ENCODE results near the gene CRYL1. TPM values are rescaled to one million over a fixed set of nuclear protein-coding genes. Genes with fewer than 3 reads are reported as not detected.

CRYL1 gene
- total and polyA plus RNA-seq, 12 donors = 10.6 to 68.0 (median 48.1) TPM

DNA sequence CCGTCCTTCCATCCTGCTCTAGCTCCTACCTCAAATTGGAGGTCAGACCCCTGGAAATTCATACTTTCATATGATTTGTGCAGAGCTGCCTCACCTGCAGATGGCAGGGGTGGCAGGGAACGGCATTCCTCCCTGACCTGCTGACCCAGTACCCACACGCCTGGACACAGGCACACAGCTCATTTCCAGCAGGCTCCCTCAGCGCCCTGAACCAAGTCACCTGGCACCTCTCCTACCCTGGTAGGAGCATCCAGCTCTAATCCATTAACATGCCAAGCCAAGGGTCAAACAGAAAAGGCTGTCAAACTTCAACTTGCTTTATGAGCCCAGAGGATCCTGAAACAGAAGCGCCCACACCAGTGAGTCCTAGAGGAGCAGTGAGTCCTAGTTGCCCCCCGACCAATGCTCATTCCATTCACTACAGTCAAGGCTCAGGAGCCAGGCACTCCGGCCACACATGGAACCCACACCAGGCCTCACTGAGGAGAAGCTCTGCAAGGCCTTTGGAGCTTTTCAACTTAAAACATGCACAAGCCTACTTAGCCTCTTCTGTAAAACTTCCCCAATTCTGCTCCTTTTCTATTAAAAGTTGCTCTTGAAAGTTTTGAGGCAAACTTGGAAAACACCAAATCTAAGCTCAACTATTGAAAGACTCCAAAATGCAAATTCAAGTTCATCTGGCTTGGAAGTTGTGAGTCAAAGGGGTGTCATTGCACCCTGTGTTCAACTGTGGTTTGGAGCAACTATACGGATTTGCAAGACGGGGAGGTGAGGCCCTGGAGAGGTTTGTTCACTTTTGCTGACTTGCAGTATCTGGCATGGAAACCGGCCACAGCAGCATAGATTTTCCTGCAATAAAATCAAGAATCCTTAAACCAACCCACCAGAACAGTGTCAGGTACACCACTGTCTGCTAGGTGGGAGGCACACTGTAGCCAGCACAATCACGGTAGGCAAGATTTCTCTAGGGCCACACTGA, 96.7 kb downstream of the CRYL1 start:
- Histone ChIP-seq H3K36me3 (replicated peaks in 1 of 2) (no peaks in the 10 kb centered on the region), H3K27ac (no peak overlapping the region), H3K9me3 (replicated peaks in 1 of 3) (no peaks in the 10 kb centered on the region), H3K4me3 (no peak overlapping the region), H3K27me3 (no peaks in the 10 kb centered on the region), H3K4me1 (replicated peaks in 1 of 2) (no peaks in the 10 kb centered on the region)
- WGBS, 4 donors = 88 to 97% (median 92%) methylated on average over 9 to 11 of the region's 11 CpGs
- DNase-seq = no peak
- TF ChIP-seq POLR2A (IDR thresholded peaks at IDR 0.05) = no peak
- TF ChIP-seq, protein P1, sequence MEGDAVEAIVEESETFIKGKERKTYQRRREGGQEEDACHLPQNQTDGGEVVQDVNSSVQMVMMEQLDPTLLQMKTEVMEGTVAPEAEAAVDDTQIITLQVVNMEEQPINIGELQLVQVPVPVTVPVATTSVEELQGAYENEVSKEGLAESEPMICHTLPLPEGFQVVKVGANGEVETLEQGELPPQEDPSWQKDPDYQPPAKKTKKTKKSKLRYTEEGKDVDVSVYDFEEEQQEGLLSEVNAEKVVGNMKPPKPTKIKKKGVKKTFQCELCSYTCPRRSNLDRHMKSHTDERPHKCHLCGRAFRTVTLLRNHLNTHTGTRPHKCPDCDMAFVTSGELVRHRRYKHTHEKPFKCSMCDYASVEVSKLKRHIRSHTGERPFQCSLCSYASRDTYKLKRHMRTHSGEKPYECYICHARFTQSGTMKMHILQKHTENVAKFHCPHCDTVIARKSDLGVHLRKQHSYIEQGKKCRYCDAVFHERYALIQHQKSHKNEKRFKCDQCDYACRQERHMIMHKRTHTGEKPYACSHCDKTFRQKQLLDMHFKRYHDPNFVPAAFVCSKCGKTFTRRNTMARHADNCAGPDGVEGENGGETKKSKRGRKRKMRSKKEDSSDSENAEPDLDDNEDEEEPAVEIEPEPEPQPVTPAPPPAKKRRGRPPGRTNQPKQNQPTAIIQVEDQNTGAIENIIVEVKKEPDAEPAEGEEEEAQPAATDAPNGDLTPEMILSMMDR (IDR thresholded peaks at IDR 0.05) = no peak
- intact Hi-C loops (cut with DNase I) = no loop called here

DNA sequence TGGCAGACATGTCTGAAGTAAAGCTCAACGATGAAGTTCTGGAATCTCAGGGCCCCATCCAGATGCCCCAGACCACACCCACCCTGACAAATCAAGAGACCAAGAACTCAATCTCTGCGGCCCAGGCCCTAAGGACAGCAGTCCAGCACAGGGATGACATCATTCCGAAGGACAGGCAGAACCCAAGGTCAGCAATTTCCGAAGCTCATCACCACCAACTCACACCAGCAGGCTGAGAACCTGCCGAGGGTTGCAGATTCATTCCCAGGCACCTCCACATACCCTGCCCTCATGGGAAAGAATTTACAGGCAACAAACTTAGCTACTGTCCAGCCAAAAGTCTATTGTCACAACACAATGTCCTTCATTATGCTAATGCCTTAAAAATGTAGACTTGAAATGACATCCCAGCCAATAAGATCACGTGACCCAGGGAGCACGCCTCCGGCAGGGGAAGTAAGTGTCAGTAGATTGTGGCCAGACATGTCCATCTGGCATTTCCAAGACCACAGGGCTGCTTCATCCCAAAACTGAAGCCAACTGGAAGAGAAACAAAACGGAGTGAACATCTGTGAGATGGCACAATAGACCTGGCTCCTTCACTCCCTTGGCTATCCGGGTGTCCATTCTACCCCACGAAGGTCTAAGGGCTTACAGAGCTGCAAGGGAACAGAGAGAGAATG, 98.8 kb downstream of the CRYL1 start:
- intact Hi-C loops (cut with DNase I) = no loop called here
- DNase-seq = peak in 2 of 7 donors; percentile 28 to 42
- H3K4me1 ChIP-seq (replicated peaks in 1 of 2) = no peaks in the 10 kb centered on the region
- H3K27ac ChIP-seq = no peak overlapping the region
- no peaks in the 10 kb centered on the region for H3K36me3 ChIP-seq (replicated peaks in 1 of 2)
- no peaks in the 10 kb centered on the region for H3K9me3 ChIP-seq (replicated peaks in 1 of 3)
- no peaks in the 10 kb centered on the region for H3K27me3 ChIP-seq
- TF ChIP-seq, protein P1 (IDR thresholded peaks at IDR 0.05) = no peak
- no peak for TF ChIP-seq POLR2A (IDR thresholded peaks at IDR 0.05)
- H3K4me3 ChIP-seq = no peak overlapping the region
- 63 to 81% (median 66%) methylated on average over 7 to 11 of the region's 11 CpGs for WGBS, 4 donors

DNA sequence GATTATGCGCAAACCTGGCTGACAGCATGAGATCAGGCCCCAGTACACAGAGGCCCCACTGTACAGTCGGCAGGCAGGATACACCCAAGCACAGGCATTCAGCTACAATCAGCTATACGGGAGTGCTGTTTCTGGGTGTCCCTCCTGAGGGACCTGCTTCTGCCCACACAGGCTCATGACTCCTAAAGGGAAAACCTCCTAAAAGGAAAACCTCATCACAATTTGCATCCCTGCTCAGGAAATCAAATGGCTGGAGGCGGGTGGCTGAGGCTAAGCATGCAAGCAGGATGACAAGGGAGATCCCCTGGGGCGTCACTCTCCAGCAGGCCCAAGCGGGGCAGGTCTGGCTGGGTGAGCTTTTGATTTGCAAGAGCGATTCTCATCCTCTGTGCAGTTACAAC, 99.8 kb downstream of the CRYL1 start:
- H3K4me3 ChIP-seq = no peak overlapping the region
- intact Hi-C loops (cut with DNase I) = no loop called here
- TF ChIP-seq POLR2A (IDR thresholded peaks at IDR 0.05) = no peak
- TF ChIP-seq, protein P1 (IDR thresholded peaks at IDR 0.05) = no peak
- H3K9me3 ChIP-seq (replicated peaks in 1 of 3) = no peaks in the 10 kb centered on the region
- DNase-seq = peak in 1 of 7 donors; percentile 67
- H3K36me3 ChIP-seq (replicated peaks in 1 of 2) = no peaks in the 10 kb centered on the region
- H3K27me3 ChIP-seq = no peaks in the 10 kb centered on the region
- WGBS, 4 donors = 76 to 96% (median 94%) methylated on average over 7 of the region's 7 CpGs
- H3K27ac ChIP-seq = no peak overlapping the region
- H3K4me1 ChIP-seq (replicated peaks in 1 of 2) = no peaks in the 10 kb centered on the region

DNA sequence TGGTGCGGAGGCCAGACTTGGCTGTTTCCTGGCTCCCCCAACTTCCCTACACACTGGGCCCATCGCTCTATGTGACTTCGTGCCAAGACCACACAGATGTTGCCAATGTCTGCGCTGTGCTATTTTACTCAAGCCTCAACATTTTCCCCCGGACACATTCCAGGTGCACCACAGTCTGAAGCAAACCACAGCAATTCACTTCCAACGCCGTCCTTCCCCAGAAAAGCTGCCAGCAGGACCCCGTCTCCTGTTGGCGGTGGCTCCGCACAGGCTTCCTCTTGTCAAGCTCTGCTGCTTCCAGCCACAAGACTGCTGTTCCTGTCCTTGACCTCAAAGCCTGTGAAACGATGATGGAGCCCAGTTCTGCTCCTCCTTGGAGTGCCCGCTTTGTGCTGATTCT, 100.7 kb downstream of the CRYL1 start:
- WGBS, 4 donors = 83 to 88% (median 84%) methylated on average over 11 to 12 of the region's 12 CpGs
- H3K36me3 ChIP-seq (replicated peaks in 1 of 2) = no peaks in the 10 kb centered on the region
- no peaks in the 10 kb centered on the region for H3K4me1 ChIP-seq (replicated peaks in 1 of 2)
- no peak for TF ChIP-seq POLR2A (IDR thresholded peaks at IDR 0.05)
- TF ChIP-seq, protein P1 (IDR thresholded peaks at IDR 0.05) = no peak
- no peak overlapping the region for H3K27ac ChIP-seq
- DNase-seq = no peak
- intact Hi-C loops (cut with DNase I) = no loop called here
- no peaks in the 10 kb centered on the region for H3K9me3 ChIP-seq (replicated peaks in 1 of 3)
- H3K4me3 ChIP-seq = no peak overlapping the region
- no peaks in the 10 kb centered on the region for H3K27me3 ChIP-seq

Data from adrenal gland (tissue), 12 donors.